ENCODE results near the gene PPIL6. TPM values are rescaled to one million over a fixed set of nuclear protein-coding genes. Genes with fewer than 3 reads are reported as not detected.
A peak's percentile ranks its signal among the peaks of the same experiment; 100 is the strongest.

The PPIL6 gene
- total RNA-seq, 1 donor from 2014 or later = 2.7 TPM

DNA sequence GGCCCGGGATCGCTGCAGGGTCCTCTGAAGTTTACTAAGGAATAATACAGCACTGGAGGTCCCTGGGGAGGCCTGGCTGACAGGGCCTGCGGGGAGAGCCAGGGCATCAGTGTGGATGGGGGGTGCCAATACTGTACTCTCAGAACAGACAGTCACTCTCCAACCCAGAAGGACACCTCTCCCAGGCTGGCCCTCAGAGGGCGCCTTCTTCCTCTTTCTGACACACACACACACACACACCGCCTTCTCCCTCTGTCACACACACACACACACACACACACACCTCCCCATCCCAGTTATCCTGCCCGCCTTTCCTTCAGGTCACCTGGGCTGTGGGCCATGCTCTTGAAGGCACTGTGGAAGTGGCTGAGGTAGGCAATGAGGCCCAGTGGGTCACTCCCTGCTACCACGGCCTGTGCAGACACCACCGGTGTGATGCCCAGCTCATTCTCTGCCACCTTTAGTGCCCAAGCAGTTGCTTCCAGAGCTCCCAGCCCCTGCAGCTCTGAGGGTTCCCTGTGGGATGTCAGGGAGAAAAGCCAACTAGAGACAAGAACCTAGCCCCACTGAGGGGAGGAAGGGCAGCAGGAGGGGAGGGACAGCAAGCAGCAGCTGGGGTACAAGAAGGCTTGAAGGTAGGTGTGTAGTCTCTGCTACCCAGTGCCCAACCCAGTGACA is 7.6 kb upstream of the PPIL6 start:
- Mint-ChIP-seq H3K9me3 (ENCODE audit: low read depth) (no peaks in the 10 kb centered on the region), H3K4me1 (ENCODE audit: low read depth) (peaks cover 2% of the 10 kb centered on the region), H3K27me3 (ENCODE audit: low read depth) (no peaks in the 10 kb centered on the region), H3K36me3 (ENCODE audit: low read depth) (peaks cover 32% of the 10 kb centered on the region), H3K4me3 (ENCODE audit: unreplicated experiment) (no peak overlapping the region), H3K27ac (ENCODE audit: unreplicated experiment) (no peak overlapping the region)
- TF ChIP-seq, protein P1, sequence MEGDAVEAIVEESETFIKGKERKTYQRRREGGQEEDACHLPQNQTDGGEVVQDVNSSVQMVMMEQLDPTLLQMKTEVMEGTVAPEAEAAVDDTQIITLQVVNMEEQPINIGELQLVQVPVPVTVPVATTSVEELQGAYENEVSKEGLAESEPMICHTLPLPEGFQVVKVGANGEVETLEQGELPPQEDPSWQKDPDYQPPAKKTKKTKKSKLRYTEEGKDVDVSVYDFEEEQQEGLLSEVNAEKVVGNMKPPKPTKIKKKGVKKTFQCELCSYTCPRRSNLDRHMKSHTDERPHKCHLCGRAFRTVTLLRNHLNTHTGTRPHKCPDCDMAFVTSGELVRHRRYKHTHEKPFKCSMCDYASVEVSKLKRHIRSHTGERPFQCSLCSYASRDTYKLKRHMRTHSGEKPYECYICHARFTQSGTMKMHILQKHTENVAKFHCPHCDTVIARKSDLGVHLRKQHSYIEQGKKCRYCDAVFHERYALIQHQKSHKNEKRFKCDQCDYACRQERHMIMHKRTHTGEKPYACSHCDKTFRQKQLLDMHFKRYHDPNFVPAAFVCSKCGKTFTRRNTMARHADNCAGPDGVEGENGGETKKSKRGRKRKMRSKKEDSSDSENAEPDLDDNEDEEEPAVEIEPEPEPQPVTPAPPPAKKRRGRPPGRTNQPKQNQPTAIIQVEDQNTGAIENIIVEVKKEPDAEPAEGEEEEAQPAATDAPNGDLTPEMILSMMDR (IDR thresholded peaks at IDR 0.05) = no peak
- DNase-seq (ENCODE audit: low spot score) = no peak

- no peak overlapping the region for H3K27ac Mint-ChIP-seq (ENCODE audit: unreplicated experiment)
- H3K9me3 Mint-ChIP-seq (ENCODE audit: low read depth) = no peaks in the 10 kb centered on the region
- H3K27me3 Mint-ChIP-seq (ENCODE audit: low read depth) = no peaks in the 10 kb centered on the region
- no peak for DNase-seq (ENCODE audit: low spot score)
- H3K4me1 Mint-ChIP-seq (ENCODE audit: low read depth) = peaks cover 8% of the 10 kb centered on the region
- H3K36me3 Mint-ChIP-seq (ENCODE audit: low read depth) = peaks cover 29% of the 10 kb centered on the region
- TF ChIP-seq, protein P1 (IDR thresholded peaks at IDR 0.05) = no peak
- no peak overlapping the region for H3K4me3 Mint-ChIP-seq (ENCODE audit: unreplicated experiment)
Measured at GRCh38 chr6:109447087-109447486, 6.7 kb upstream of the PPIL6 start.

GRCh38 chr6:109446541-109446940 is 6.1 kb upstream of the PPIL6 start:
- H3K4me3 Mint-ChIP-seq (ENCODE audit: unreplicated experiment) = no peak overlapping the region
- H3K27ac Mint-ChIP-seq (ENCODE audit: unreplicated experiment) = no peak overlapping the region

DNA sequence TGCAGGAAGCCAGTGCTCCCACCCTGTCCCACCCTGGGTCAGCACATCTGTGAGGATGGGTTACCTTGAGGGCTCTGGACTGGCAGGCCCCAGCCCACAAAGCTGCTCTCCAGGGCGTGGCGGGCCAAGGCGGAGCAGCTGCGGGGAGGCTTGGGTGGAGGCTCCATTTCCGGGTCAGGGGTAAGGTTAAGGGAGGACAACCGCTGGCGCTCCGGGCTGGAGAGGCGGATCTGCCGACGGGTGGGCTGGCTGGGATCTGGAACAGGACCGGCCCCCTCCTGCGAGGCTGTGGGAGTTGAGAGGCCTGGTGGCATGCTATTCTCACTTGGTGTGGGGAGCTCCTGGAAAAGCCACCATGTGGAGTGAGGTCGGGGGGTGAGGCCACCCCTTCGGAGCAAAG is 5.6 kb upstream of the PPIL6 start:
- peak overlapping the region; percentile 18 for H3K27ac Mint-ChIP-seq (ENCODE audit: unreplicated experiment)
- H3K36me3 Mint-ChIP-seq (ENCODE audit: low read depth) = peaks cover 25% of the 10 kb centered on the region
- no peaks in the 10 kb centered on the region for H3K27me3 Mint-ChIP-seq (ENCODE audit: low read depth)
- DNase-seq (ENCODE audit: low spot score) = no peak
- H3K4me3 Mint-ChIP-seq (ENCODE audit: unreplicated experiment) = no peak overlapping the region
- TF ChIP-seq, protein P1 (IDR thresholded peaks at IDR 0.05) = no peak
- H3K9me3 Mint-ChIP-seq (ENCODE audit: low read depth) = no peaks in the 10 kb centered on the region
- peaks cover 18% of the 10 kb centered on the region for H3K4me1 Mint-ChIP-seq (ENCODE audit: low read depth)

More at GRCh38 chr6:109446541-109446940, 6.1 kb upstream of the PPIL6 start:
- Mint-ChIP-seq H3K4me1 (ENCODE audit: low read depth) (peaks cover 13% of the 10 kb centered on the region), H3K36me3 (ENCODE audit: low read depth) (peaks cover 26% of the 10 kb centered on the region), H3K27me3 (ENCODE audit: low read depth) (no peaks in the 10 kb centered on the region), H3K9me3 (ENCODE audit: low read depth) (no peaks in the 10 kb centered on the region)
- no peak for DNase-seq (ENCODE audit: low spot score)
- TF ChIP-seq, protein P1 (IDR thresholded peaks at IDR 0.05) = no peak

DNA sequence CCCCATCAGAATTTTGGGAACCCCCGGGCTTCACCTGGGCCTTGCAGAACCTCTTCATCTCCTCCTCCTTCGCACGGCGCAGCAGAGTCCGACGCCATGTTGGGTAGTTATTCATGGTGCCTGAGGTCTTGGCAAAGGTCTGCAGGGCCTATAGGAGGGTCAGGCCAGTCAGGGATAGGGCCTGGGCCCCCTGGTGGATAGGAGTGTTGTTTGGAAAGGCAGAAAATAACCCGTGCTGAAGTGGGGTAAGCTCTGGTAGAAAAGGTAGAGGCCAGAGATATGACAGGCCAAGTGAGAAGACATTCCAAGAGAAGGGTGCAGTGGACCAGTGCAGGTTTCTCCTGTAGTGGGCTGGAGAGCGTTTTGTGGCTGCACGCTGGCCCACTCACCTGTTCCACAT is 5.0 kb upstream of the PPIL6 start:
- Mint-ChIP-seq H3K27me3 (ENCODE audit: low read depth) (no peaks in the 10 kb centered on the region), H3K27ac (ENCODE audit: unreplicated experiment) (no peak overlapping the region), H3K36me3 (ENCODE audit: low read depth) (peaks cover 21% of the 10 kb centered on the region), H3K4me1 (ENCODE audit: low read depth) (peaks cover 16% of the 10 kb centered on the region), H3K4me3 (ENCODE audit: unreplicated experiment) (no peak overlapping the region), H3K9me3 (ENCODE audit: low read depth) (no peaks in the 10 kb centered on the region)
- no peak for DNase-seq (ENCODE audit: low spot score)
- TF ChIP-seq, protein P1 (IDR thresholded peaks at IDR 0.05) = peak; percentile 16

Data from chondrocyte (in vitro differentiated cells).